GM12872 (cell line): ENCODE measurements around the gene HOXC11.

Source experiments
- CTCF ChIP-seq: IDR thresholded peaks from 3 replicates; pipeline ENCODE4 v1.5.1; 2011; ENCODE audit warnings: low read depth, mild to moderate bottlenecking, low read length, moderate library complexity; ENCODE audit not compliant: insufficient read depth

Gene HOXC11

GRCh38 chr12:53992377-53992889 is 19.5 kb downstream of the HOXC11 start:
- no peak for TF ChIP-seq CTCF

GRCh38 chr12:53993162-53994008 is 20.5 kb downstream of the HOXC11 start:
- no peak for TF ChIP-seq CTCF

GRCh38 chr12:53994009-53994263 is 21.0 kb downstream of the HOXC11 start:
- no peak for TF ChIP-seq CTCF

- TF ChIP-seq CTCF = no peak
Measured at GRCh38 chr12:53994264-53995001, 21.5 kb downstream of the HOXC11 start.

- no peak for TF ChIP-seq CTCF
Measured at GRCh38 chr12:53995002-53995377, 22.1 kb downstream of the HOXC11 start.

- no peak for TF ChIP-seq CTCF
Measured at GRCh38 chr12:53995378-53996239, 22.7 kb downstream of the HOXC11 start.
